Measurements from ENCODE around the gene TNF. TPM values are rescaled to one million over a fixed set of nuclear protein-coding genes. Genes with fewer than 3 reads are reported as not detected.

TNF gene
- total RNA-seq, 1 experiment from 2014 or later = not detected

DNA sequence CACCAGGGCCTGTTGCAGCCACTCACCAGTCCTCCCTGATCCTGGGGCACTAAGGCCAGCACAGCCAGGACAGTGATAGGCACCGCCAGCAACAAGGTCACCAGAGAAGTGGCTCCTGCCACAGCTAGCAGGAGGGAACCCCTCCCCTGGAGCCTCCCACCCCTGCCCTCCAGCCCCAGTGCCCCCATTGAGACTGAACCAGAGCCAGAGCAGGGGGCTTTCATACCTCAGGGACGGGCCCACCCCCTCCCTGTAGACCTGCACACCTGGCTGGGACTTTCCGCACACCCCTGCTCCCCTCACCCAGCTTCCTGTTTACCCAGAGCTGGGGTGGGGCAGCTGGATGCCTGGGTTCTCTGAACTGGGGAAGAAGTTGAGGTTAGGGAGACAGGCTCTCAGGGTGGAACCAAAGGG is 6.9 kb downstream of the TNF start, which contains the start of gene LTB:
LTB (minus strand) TSS at position 195 of the 414 bp plus-strand sequence; CDS start at position 188, 7 bp downstream.
- H2BK15ac ChIP-seq (ENCODE audit: low read depth, low read length) = no peak within 1 kb of the TSS
- H3K27ac Mint-ChIP-seq = peak within 1 kb of the TSS; percentile 9 to 93 (median 23); a peak in 5 of 7 replicates
- H3K4me3 Mint-ChIP-seq = peak within 1 kb of the TSS; percentile 84 to 94
- peaks cover 34 to 38% of the 10 kb centered on the region in 2 experiments for H3K4me1 Mint-ChIP-seq
- H3K27me3 Mint-ChIP-seq (ENCODE audit: low read depth) = peaks cover 31% of the 10 kb centered on the region
- H2AK5ac ChIP-seq (ENCODE audit: insufficient read length, low read length) = no peak within 1 kb of the TSS
- peak within 1 kb of the TSS; percentile 67 for H3K4me2 ChIP-seq (ENCODE audit: insufficient read depth, insufficient read length, low read length)
- H4K91ac ChIP-seq (ENCODE audit: insufficient read length, low read depth, low read length) = no peak within 1 kb of the TSS
- no peak within 1 kb of the TSS for H2BK5ac ChIP-seq (ENCODE audit: insufficient read length, low read length)
- H3K4me1 ChIP-seq (ENCODE audit: insufficient read depth, low read length) = peaks cover 2% of the 10 kb centered on the region; the same call in 1 of the 2 replicates
- H3K9me3 Mint-ChIP-seq = no peaks in the 10 kb centered on the region; a peak in 1 of 5 replicates
- no peaks in the 10 kb centered on the region for H3K79me1 ChIP-seq (ENCODE audit: insufficient read depth, low read depth, low read length, poor library complexity, severe bottlenecking)
- H4K20me1 ChIP-seq (ENCODE audit: control insufficient read depth, insufficient read depth, insufficient read length) = no peaks in the 10 kb centered on the region
- H2BK120ac ChIP-seq (ENCODE audit: low read depth, low read length, poor library complexity, severe bottlenecking) = no peak within 1 kb of the TSS
- peak within 1 kb of the TSS; percentile 29 for H3K9ac ChIP-seq (ENCODE audit: extremely low read depth, insufficient read length, low read length)
- peak within 1 kb of the TSS; percentile 85 for H3K14ac ChIP-seq (ENCODE audit: insufficient read depth, low read length)
- WGBS (ENCODE audit: extremely low coverage, insufficient read length, low lambda C conversion rate) = no CpG with 5 or more reads among the region's 3 CpGs
- no peak within 1 kb of the TSS for H2BK20ac ChIP-seq (ENCODE audit: low read depth, low read length, poor library complexity, severe bottlenecking)
- H3T11ph ChIP-seq (ENCODE audit: low read length) = no peak within 1 kb of the TSS
- no peak within 1 kb of the TSS for H3K56ac ChIP-seq (ENCODE audit: insufficient read length, low read depth, low read length)
- H3K27ac ChIP-seq (ENCODE audit: insufficient read length, low read depth, low read length) = no peak within 1 kb of the TSS
- H3K4ac ChIP-seq (ENCODE audit: low read depth, low read length) = no peak within 1 kb of the TSS
- peaks cover 9% of the 10 kb centered on the region for H3K23me2 ChIP-seq (ENCODE audit: insufficient read length, low read depth, low read length, poor library complexity, severe bottlenecking)
- no peak for DNase-seq
- TF ChIP-seq, protein P1, sequence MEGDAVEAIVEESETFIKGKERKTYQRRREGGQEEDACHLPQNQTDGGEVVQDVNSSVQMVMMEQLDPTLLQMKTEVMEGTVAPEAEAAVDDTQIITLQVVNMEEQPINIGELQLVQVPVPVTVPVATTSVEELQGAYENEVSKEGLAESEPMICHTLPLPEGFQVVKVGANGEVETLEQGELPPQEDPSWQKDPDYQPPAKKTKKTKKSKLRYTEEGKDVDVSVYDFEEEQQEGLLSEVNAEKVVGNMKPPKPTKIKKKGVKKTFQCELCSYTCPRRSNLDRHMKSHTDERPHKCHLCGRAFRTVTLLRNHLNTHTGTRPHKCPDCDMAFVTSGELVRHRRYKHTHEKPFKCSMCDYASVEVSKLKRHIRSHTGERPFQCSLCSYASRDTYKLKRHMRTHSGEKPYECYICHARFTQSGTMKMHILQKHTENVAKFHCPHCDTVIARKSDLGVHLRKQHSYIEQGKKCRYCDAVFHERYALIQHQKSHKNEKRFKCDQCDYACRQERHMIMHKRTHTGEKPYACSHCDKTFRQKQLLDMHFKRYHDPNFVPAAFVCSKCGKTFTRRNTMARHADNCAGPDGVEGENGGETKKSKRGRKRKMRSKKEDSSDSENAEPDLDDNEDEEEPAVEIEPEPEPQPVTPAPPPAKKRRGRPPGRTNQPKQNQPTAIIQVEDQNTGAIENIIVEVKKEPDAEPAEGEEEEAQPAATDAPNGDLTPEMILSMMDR (conservative IDR thresholded peaks at IDR 0.05) = no peak
- no peak within 1 kb of the TSS for H2AFZ ChIP-seq (ENCODE audit: low read length)
- no peaks in the 10 kb centered on the region for H3K9me3 ChIP-seq (ENCODE audit: control insufficient read depth, low read depth, low read length)
- H4K5ac ChIP-seq (ENCODE audit: insufficient read length, low read depth, low read length) = no peak within 1 kb of the TSS
- H3K79me2 ChIP-seq (ENCODE audit: insufficient read depth, low read length) = no peaks in the 10 kb centered on the region
- no peaks in the 10 kb centered on the region for H3K27me3 ChIP-seq (ENCODE audit: insufficient read depth, low read length)
- peak within 1 kb of the TSS; percentile 77 for H3K18ac ChIP-seq (ENCODE audit: insufficient read length, low read depth, low read length)
- H3K23ac ChIP-seq (ENCODE audit: insufficient read length, low read depth, low read length) = no peak within 1 kb of the TSS
- H2BK12ac ChIP-seq (ENCODE audit: insufficient read length, low read depth, low read length) = no peak within 1 kb of the TSS
- no peaks in the 10 kb centered on the region for H3K36me3 Mint-ChIP-seq (ENCODE audit: insufficient read depth in 1 of 3, low read depth in 3 of 3)
- H4K8ac ChIP-seq (replicated peaks; ENCODE audit: insufficient read length, low read depth, low read length) = no peak within 1 kb of the TSS
